Non-pigmented ciliary epithelial cell (primary cell): ENCODE results near the gene LRRC4.

Experiments used
- DNase-seq: peaks from one replicate; pipeline ENCODE4 v3.0.0-alpha.2; 2010; ENCODE audit warnings: low read depth

LRRC4 gene

GRCh38 chr7:128057909-128058308, 26.7 kb upstream of the LRRC4 start:
- no peak for DNase-seq

- peak; percentile 83 for DNase-seq
Observed at GRCh38 chr7:128056901-128057300, 25.7 kb upstream of the LRRC4 start.

DNA sequence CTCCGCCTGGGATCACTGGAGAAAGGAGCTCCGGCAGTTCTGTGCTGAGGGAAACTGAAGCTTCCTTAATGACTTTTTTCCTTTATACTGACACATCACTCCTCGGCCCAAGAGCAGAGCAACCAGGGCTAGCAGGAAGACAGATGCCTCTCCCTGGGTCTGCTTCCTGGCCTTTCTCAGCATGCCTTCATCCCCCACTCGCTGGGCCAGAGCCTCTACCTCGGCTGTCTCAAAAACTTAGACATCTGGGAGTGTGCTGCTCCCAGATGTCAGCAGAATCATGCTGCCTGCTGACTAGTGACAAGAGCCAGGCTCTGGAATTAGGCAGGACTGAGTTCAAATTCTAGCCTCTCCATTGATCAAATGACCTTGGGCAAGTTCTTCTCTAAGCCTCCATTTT, 24.4 kb upstream of the LRRC4 start:
- no peak for DNase-seq

DNA sequence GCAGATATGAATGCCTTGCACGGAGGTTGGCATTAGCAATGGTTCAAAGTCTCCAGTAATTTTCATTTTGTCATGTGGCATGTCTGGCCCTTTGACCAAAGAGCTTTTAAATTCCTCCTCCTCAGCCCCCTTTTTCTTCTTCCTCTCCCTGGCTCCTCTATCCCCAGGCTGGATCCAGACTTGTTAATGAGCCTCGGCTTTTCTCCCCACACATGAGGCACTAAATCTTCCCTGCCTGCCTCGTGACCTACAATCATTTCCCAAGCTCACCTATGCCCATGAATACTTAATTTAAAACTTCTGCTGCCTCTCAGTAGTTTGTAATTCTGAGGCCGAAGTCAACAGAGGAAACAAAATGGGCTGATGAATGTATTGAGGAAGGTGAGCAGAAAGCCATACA, 23.3 kb upstream of the LRRC4 start:
- no peak for DNase-seq

DNA sequence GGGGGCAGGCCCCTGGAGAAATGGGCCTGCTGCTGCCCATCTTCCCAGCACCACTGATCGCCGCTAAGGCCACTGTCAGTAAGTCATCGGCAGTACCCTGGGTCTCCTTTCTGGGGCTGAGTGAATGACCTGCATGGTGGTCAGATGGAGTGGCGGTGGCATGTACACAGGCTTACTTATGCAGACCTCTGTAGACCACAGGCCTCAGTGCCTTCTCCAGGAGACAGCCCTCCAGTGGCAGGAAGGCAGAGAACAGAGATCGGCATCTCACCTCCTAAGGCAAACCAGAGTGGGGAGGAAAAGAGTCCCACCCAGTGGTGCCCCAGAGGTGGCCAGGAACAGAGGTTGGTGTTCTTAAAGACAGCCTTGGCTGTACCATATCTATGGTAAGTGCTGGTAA, 22.8 kb upstream of the LRRC4 start:
- no peak for DNase-seq

DNA sequence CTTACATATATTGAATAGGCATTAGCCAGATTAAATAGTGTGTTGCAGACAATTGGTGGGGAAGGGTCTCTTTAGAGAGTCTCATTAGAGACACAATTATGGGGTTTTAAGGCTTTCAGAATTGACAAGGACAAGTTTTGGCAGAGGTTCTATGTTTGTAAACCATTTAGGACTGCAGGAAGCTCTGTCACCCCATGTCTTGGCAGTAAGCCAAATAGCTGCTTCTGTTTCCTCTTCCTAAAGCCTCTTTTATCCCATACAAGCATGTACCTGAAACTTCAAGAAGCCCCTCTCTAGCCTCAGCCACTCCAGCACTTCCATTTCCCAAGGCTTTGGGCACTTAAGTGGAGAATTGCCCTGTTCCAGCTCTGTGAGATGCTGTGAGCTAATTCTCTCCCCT, 21.8 kb upstream of the LRRC4 start:
- DNase-seq: no peak

DNA sequence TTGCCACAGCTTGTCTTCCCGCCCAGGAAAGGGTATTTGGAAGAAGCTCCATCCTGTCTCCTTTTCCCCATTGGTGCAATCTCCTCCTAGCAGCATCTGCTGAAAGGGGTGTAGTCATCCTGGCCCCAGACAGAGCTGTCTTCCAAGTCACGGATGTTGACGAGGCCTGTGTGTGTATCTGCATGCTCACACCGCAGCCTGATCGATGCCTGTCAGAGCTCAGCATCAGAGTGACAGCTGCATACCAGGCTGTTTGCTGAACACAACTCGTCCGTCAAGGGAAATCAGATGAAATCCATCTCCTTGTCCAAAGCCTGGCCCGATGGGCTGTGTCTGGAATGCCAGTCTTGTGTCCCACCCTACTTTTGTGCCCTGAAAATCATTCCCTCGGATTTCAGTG, 21.2 kb upstream of the LRRC4 start:
- no peak for DNase-seq

DNA sequence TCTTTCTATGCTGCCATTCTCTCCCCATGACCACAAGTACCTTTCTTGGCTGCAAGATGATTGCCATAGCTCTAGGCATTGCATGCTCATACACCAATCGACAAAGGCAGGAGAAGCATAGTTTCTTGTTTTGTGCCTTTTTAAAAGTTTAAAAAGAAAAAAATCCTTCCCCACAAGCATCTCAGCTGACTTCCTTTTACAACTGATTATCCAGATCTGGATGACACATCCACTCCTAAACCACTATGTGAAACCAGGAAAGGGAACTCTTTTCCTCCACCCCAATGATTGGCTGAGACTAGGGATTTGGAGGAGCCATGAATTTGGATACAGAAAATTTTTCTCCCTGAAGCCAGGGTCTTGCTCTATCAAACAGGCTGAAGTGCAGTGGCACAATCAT, 14.5 kb upstream of the LRRC4 start:
- no peak for DNase-seq

GRCh38 chr7:128045158-128045557, 13.9 kb upstream of the LRRC4 start:
- no peak for DNase-seq

GRCh38 chr7:128044064-128044463, 12.8 kb upstream of the LRRC4 start:
- DNase-seq: no peak

GRCh38 chr7:128042012-128042411, 10.8 kb upstream of the LRRC4 start:
- no peak for DNase-seq

GRCh38 chr7:128041203-128041602, 10.0 kb upstream of the LRRC4 start:
- peak; percentile 43 for DNase-seq

GRCh38 chr7:128040205-128040604, 9.0 kb upstream of the LRRC4 start:
- DNase-seq: no peak

GRCh38 chr7:128039544-128039953, 8.3 kb upstream of the LRRC4 start:
- DNase-seq: no peak

DNA sequence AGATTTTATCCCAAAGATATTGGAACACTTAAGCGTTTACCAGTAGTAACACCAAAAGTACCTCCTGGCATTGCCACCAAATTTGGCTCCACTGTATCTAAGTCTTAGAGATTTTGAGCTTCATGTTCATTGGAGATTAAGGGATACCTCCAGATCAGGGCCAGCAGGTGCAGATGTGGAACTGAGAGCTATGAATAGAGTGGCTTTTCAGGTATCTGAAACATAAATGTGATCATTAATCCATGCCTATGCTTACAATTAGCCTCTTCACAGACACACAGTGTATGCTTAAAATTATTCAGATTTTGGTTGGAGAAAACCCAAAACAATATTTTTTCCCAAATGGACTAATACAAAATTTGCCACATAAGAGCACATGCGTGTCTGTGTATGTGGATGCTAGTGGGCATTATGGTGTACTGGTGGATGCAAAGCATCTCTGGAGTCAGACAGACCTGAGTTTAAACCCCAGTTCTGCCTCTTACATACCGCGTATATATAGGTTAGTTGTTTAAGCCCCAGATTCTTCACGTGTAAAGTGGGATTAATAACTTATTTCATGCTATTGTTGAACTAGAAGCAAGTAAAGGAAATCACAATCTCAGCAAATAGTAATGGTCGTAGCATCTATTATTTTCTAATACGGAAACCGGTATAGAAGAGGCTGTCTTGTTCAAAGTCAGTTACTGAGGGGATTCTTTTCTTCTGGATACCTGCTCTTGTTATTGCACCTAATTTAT, 6.8 kb upstream of the LRRC4 start:
- no peak for DNase-seq

DNA sequence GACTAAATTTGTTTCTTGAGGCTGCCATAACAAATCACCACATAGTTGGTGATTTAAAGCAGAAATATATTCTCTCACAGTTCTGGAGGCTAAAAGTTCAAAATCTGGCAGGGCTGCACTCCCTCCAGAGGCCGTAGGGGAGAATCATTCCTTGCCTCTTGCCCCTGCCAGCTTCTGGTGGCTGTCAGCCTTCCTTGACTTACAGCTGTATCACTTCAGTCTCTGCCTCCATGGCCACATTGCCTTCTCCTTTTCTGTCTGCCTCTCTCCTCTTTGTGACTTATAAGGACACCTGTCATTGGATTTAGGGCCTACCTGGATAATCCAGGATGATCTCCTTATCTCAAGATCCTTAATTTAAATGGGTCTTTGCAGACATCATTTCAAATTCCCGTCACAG, 5.8 kb upstream of the LRRC4 start:
- no peak for DNase-seq

DNA sequence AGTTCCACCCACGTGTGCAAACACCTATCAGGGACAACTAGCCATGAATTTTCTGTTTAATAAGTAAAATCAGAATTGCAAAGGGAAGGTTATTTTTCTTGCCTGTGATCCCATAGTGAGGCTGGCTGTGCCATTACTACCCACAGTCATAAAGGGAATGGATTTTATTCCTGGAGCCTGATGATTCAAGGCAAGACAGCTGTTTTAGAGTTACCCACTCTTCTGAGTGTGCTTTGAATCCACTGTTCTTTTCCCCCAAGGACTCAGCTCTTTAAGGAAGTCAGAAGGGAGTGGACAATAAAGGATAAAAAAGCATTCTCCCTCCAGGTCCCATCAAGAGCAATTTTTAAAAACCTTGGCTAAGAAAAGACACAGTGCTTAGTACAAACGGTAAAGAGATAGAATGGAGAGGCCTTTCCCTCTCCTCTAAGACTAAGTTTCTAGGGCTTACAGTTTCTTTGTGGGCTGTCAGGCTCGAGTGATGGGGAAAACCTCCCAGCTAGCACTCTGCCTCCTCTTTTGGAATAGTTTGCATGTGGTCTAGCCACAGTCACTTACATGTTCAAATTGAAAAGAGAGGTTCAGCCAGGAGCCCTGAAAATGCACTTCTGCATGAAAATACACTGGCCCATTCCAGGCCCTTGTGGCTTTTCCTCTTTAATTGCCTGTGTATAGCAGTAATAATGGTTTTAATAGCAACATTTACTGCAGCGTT, 5.1 kb upstream of the LRRC4 start:
- no peak for DNase-seq

GRCh38 chr7:128035712-128036111, 4.5 kb upstream of the LRRC4 start:
- no peak for DNase-seq

DNA sequence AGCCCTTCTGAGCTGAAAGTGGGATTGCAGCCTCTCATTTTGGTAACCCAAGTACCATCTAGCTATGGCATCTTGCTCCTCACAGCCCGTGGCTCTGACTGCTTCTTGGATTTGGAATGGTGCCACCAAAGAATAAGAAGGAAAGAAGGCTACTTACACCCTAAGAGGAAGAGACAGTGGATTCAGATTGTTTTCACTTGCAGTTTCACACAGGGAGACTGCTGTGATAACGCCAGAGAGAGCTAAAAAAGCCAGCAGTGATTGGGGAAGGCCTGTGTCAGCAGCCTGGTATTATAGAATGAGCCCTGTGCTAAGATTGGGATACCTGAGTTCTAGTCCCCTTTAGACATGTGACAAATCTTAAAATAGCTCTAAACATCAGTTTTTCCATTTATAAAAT, 3.6 kb upstream of the LRRC4 start:
- DNase-seq: no peak

- DNase-seq: no peak
Observed at GRCh38 chr7:128033246-128033645, 2.0 kb upstream of the LRRC4 start.

DNA sequence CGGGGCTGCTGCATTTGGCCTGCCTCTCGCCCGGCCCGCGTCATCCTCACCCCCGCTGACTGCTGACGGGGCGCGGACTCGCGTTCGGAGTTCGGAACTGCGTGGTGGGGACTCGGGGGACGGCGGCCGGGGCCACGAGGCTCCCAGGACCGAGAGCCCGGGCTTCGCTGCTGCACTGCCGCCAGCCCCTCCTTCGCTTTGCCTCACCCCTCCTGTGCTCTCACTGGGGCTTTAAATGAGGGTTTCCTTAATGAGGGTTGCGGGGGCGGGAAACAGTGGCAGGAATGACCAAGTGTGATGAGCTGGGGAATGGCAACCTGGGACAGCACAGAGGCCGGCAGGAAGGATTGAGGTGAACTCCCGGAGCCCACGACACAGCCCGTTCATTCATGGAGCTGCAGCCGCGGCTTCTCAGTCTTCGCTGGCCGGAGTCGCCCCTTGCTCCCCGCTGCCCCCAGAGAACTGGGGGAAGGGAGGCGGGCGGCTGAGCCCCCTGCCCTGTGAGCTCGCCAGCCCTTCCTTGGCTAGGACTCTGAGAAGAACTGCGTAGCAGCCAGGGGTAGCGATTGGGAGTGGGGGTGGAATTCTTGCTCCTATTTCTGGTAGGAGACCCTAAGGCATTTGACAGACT, 1.5 kb upstream of the LRRC4 start:
- no peak for DNase-seq

GRCh38 chr7:128031901-128032604, 816 bp upstream of the LRRC4 start:
- DNase-seq: peak; percentile 82

DNA sequence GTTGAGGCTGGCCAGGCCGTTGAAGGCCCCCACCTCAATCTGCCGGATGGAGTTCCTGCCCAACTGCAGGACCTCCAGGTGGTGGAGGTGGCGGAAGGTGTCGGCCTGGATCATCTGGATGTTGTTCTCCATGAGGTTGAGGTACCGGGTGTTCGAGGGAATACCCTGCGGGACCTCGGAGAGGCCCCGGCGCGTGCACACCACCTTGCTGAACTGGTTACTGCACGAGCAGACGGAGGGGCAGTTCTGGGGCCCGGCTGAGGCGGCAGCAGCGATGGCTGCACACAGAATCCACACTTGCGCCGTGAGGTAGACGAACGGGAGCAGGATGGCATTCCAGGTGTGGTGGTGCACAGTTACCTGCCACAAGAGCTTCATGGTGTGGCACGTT, 979 bp downstream of the LRRC4 start:
- DNase-seq: no peak
